MV-4-11 (cell line): ENCODE data around the gene DHCR24.

Experiments used
- DNase-seq: peaks from one replicate; lab custom pipeline; 2025; lab: John Stamatoyannopoulos, UW

Gene DHCR24

DNA sequence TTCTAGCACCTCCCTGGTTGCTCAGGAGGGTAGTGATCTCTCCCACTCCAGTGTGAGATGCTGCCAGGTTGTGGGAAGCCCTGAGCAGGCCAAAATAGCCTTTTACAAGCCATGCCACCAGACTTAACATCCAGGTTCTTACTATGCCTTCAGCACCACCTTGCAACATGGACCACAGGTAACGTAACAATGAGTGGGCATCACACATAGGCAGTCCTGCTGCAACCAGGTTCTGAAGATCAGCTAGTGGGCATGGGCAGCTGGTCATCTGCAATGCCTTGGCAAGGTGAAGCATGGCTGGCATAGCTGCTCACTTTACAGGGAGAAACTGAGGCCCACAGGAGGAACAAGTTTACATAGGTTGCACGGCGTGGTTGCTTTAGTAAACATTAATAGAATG is 40.7 kb downstream of the DHCR24 start:
- DNase-seq, result no peak

- DNase-seq, result no peak
Measured at GRCh38 chr1:54845772-54846171, 41.2 kb downstream of the DHCR24 start.

DNA sequence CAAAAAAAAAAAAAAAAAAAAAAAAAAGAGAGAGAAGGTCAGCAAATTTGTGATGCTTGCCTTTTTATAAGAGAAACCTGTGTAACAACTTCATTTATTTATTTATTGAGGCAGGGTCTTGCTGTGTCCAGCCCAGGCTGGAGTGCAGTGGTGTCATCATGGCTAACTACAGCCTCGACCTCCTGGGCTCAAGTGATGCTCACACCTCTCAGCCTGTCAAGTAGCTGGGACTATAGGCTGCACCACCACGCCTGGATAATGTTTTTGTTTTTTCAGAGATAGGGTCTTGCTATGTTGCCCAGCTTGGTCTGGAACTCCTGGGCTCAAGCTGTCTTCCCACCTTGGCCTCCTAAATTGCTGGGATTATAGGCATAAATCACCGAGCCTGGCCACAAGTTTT is 42.4 kb downstream of the DHCR24 start:
- no peak for DNase-seq

GRCh38 chr1:54843449-54843848 is 43.5 kb downstream of the DHCR24 start:
- DNase-seq, result no peak

DNA sequence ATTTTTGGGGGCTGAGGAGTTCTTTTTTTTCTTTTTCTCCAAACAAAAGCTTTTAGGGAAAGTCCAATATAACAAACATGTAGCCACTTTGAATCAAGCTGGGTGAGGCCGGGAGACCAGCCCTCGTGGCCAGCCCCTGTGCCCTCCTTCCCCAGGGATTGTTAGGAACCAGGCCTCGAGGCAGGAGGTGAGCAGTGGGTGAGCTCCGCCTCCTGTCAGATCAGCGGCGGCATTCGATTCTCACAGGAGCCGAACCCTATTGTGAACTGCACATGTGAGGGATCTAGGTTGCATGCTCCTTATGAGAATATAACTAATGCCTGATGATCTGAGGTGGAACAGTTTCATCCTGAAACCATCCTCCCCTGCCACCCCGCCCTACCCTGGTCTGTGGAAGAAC is 44.0 kb downstream of the DHCR24 start:
- DNase-seq, result no peak

DNA sequence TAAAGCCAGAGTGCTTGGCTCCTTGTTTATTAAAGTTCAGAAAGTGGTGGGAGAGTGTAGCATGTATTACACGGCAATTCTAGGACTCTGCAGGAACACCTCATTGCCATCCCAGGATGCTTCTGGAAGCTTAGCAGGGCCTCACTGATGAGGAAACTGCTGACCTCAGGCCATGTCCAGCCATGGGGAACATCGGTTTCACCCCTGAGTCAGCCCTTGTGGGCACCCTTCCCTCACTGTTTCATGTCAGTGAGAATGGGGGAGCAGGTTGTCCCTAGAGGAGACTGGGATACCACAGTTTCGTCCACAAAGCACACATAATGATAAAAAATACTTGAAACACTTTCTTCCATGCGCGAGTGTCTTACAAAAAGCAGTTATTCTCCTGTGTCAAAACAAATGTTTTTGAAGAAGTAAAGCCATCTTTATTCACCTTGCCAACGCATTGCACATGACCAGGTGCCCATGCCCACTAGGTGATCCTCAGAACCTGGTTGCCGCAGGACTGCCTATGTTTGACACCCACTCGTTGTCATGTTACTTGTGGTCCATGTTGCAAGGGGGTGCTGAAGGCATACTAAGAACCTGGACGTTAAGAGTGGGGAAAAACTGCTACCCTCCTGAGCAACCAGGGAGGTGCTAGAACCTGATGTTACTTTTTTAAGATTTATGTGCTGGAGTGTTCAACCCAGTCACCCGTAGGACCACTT is 44.6 kb downstream of the DHCR24 start:
- DNase-seq, result no peak

DNA sequence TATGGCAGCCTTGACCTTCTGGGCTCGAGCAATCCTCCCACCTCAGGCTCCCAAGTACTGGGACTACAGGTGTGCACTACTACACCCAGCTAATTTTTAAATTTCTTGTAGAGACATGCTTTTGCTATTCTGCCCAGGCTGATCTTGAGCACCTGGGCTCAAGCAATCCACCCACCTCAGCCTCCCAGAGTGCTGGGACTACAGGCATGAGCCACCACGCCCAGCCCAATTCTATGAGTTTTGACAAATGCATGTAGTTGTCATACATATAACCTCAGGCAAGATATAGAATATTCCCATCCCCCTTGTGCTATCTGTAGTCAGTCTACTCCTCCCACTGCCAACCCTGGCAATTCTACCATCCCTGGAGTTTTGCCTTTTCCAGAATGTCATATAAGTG is 47.2 kb downstream of the DHCR24 start:
- no peak for DNase-seq

DNA sequence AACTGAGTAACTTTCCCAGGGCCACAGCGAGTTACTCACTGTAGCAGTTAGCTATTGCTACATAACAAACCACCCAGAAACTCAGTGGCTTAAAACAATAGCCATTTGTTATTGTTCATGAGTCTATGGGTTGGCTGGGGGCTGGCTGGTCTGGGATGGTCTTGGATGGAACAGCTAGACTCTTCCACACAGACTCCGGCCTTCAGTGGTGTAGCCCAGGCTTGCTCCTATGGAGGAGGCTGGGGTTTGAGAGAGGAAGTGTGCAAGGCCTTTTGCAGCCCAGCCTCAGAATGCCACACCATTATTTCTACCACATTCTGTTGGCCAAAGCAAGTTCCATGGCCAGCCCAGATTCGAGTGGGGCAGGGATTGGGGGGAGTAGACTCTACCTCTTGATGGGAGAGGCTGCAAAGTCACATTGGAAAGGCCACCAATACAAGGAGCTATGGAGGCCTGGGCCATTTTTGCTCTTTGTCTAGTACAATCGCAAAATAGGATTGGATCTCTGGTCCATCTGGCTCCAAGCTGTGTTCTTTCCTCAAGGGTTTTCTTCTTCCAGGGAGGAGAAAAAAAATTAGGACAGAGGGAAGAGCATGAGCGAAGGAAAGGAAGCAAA is 48.3 kb downstream of the DHCR24 start:
- no peak for DNase-seq

- no peak for DNase-seq
Measured at GRCh38 chr1:54837002-54837853, 49.8 kb downstream of the DHCR24 start.

GRCh38 chr1:54836594-54836993 is 50.4 kb downstream of the DHCR24 start:
- no peak for DNase-seq

DNA sequence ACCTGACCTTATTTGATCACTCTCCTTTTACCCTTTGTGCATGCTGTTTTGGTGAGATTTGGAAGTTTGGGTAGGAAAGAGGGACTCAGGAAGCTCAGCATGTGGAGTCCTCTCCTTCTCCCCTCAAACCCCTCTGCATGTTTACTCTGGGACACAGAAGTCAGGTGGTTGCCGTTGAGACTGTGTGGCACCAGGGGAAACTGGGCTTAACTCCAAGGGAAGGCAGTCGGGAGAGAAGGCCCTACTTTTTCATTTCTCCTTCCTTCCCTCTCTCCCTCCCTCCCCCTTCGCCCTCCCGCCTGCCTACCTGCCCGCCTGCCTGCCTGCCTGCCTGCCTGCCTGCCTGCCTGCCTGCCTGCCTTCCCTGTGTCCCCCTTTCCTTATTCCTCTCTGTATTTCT is 51.0 kb downstream of the DHCR24 start:
- no peak for DNase-seq

DNA sequence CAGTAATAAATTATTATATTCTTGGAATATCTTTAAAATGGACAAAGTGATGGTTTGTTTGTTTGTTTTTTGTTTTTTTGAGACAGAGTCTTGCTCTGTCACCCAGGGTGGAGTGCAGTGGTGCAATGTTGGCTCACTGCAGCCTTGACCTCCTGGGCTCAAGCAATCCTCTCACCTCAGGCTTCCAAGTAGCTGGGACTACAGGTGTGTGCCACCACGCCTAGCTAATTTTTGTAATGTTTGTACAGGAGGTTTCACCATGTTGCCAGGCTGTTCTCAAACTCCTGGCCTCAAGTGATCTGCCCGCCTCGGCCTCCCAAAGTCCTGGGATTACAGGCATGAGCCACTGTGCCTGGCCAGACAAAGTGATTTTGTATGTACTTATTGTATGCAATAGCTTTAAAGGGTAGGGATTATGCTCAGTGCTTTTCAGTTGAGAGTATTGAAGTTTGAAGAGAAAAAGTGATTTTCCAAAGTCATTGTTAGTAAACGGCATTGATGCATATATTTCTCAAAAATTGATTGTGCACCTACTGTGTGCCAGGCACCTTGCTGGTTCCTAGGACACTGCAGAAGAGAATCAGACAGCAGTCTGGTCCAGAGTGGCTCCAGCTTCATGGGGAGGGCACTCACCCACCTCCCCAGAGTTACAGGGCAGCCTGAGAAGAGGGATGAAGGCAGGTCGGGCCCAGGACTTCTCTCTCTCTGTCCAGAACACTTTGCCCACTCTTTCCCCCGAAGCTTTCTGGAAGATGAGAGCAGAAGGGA is 51.7 kb downstream of the DHCR24 start:
- DNase-seq, result no peak

- DNase-seq, result no peak
Measured at GRCh38 chr1:54834007-54834541, 52.9 kb downstream of the DHCR24 start.

DNA sequence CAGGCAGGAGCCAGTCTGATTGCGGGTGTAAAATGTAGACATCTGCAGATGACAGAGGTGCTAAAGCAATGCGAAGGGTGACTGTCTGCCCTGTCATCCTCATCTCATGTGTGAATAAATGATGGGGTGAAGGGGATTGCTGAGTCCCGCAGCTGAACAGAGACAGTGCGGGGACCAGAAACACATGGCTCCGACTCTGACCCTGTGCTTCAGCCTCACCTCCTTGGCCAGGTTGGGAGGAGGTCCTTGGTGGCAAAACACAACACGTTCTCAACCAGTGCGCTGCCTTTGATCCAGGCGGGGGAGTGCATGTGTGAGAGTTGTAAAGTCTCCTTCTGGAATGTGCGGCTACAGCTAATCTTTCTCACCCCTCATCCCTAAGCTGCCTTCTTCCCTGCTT is 53.9 kb downstream of the DHCR24 start:
- no peak for DNase-seq

GRCh38 chr1:54826226-54826816 is 60.7 kb downstream of the DHCR24 start:
- DNase-seq, result no peak

DNA sequence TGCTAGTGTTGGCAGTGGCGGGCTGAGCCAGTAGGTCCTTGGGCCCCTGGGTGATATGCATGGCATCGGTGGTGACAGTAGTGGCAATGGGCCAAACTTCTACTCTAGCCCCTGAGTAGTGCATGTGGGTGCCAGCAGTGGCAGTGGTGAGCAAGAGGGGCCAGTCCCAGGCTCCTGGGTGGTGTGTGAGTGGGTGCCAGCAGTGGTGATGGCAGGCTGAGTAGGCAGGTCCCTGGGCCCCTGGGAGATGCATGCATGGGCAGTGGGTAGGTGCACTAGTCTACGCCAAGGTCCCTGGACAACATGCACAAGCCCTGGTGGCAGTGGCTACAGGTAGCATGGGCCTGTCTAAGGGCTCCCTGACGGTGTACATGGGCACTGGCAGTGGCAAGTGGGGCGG is 61.3 kb downstream of the DHCR24 start:
- DNase-seq, result no peak

- DNase-seq, result no peak
Measured at GRCh38 chr1:54823670-54824069, 63.3 kb downstream of the DHCR24 start.

- DNase-seq, result no peak
Measured at GRCh38 chr1:54819733-54820132, 67.3 kb downstream of the DHCR24 start.

GRCh38 chr1:54819195-54819536 is 67.8 kb downstream of the DHCR24 start:
- no peak for DNase-seq

DNA sequence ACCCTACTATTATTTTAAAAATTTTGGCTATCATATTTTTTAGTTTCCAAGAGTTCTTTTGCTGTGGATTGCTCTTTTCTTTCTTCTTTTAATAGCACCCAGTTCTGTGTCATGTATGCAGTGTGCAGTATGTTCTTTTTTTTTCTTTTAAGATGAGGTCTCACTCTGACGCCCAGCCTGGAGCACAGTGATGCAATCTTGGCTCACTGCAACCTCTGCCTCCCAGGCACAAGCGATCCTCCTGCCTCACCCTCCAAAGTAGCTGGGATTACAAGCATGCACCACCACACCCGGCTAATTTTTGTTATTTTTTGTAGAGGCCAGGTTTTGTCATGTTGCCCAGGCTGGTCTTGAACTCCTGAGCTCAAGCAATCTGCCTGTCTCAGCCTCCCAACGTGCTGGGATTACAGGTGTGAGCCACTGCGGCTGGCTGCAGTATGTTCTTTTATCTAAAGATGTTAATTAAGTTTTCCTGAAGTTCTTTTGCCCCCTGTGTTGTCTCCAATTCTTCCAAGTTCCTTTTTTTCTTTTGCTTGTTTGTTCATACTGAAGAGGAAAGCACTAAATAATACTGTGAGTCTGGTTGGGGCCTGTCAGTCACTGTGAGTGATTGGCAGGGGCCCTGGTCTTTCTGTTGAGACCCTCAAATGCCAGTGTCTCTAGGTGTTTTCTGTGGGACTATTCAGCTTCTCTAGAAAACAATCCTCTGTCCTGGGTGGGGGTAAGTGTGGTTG is 68.4 kb downstream of the DHCR24 start:
- peak; percentile 40 for DNase-seq

DNA sequence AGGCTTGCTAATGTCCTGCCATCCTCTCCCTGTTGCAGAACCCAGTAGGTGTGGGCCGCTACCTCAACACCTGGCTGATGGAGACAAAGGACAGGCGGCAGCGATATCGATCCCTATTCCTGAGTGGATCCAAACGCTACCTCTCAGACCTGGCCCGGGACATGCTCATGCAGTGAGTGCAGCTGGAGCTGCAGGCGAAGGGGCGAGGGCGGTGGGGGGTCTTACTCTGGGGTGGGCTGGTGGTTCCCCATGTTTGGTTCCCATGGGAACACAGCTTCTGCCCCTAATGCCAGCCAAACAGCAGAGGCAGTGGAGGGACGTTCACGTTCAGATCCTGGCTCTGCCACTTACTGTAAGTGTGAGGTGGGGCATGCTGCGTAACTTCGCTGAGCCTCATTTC is 70.0 kb downstream of the DHCR24 start:
- DNase-seq, result no peak
